Ovary (tissue), 3 donors: Measurements from ENCODE around the gene PYCR2.

Experiments
- CTCF ChIP-seq, 3 donors: fragments of 450-650 bp in 2 of 3; fragments of 200-600 bp in 1 of 3; IDR thresholded peaks; one replicate each; pipeline versions ENCODE4 v1.5.1 to v1.8.0; 2016 to 2022; ENCODE audit warnings: antibody characterized with exemption in 3 of 3, mild to moderate bottlenecking in 1 of 3
- EP300 ChIP-seq: sonication (generic); formaldehyde crosslinking; IDR thresholded peaks from one replicate; pipeline ENCODE4 v1.6.1; 2017; ENCODE audit warnings: antibody characterized with exemption
- POLR2A ChIP-seq: fragments of 450-650 bp; IDR thresholded peaks from one replicate; pipeline ENCODE4 v1.6.1; 2017; ENCODE audit warnings: antibody characterized with exemption, mild to moderate bottlenecking, moderate library complexity
- donor health status: DM: no; HTN: no; CAD: no.

- TF ChIP-seq CTCF (IDR thresholded peaks at IDR 0.05) (no peak), EP300 (no peak), POLR2A (no peak)
These were observed 35.0 kb downstream of the PYCR2 start, which contains the start of gene LEFTY1 for GRCh38 chr1:225888898-225889601.
